Mammary epithelial cell (primary cell): Measurements from ENCODE around the gene ALG1L2.
"Not testable (repeated sequence)": the region's sequence is repeated elsewhere in the genome, so short reads cannot be mapped to it uniquely, and the experiment has no call there.

Experiments used
- CTCF ChIP-seq, 2 donors: IDR thresholded peaks in 1 of 2; conservative IDR thresholded peaks in 1 of 2; 2 replicates each; pipeline ENCODE4 v1.5.1; 2011 to 2012; ENCODE audit warnings: inconsistent platforms in 2 of 2, low read length in 2 of 2, mild to moderate bottlenecking in 2 of 2, control low read depth in 1 of 2, low read depth in 1 of 2; ENCODE audit not compliant: insufficient read depth in 1 of 2; ENCODE audit errors: extremely low read depth in 1 of 2
- EZH2 ChIP-seq: IDR thresholded peaks from 2 replicates; pipeline ENCODE4 v1.6.1; 2012; ENCODE audit warnings: low read length, inconsistent platforms, borderline replicate concordance

DNA sequence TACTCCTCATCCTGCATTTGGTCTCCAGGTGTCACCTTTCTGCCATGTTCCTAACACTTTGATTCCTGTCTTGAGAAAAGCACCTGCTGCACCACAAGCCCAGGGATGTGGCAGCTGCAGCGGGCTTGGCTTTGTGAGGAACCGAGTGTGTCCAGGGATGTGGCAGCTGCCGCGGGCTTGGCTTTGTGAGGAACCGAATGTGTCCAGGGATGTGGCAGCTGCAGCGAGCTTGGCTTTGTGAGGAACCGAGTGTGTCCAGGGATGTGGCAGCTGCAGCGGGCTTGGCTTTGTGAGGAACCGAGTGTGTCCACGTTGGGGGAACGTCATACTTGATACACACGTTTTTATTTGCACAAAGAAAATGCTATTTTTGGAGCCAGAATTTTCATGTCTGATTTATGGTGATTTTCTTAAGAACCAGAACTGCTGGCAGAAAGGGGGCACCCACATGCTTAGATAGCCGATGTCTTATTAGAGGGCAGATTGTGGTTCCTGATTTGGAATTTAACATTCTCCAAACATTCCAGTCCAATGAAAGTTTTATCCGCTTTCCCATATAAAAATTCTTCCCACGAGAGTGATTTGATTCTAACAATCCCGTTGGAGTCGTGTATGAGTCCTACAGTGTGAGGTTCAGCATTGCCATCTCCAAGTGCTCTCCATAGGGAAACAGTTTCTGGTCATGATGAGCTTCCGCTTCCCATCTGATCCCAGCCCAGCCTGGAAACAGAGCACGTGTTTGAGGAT, 17.2 kb downstream of the ALG1L2 start:
- not testable (repeated sequence) for TF ChIP-seq EZH2; CTCF (conservative IDR thresholded peaks at IDR 0.05 in 1 of 2, IDR thresholded peaks at IDR 0.05 in 1 of 2; ENCODE audit: extremely low read depth in 1 of 2, insufficient read depth in 1 of 2, low read depth in 1 of 2, low read length in 2 of 2)
